HPDE6-E6E7 (cell line): ENCODE data around the gene STARD7.

Experiments
- DNase-seq: peaks from one replicate; pipeline ENCODE4 v3.0.0; 2011; ENCODE audit warnings: missing footprints; ENCODE audit errors: extremely low spot score

The STARD7 gene

GRCh38 chr2:96198921-96199320 is 9.7 kb downstream of the STARD7 start:
- no peak for DNase-seq

GRCh38 chr2:96197546-96198255 is 10.9 kb downstream of the STARD7 start:
- no peak for DNase-seq

- no peak for DNase-seq
Measured at GRCh38 chr2:96195410-96196066, 13.1 kb downstream of the STARD7 start.

- no peak for DNase-seq
Measured at GRCh38 chr2:96191937-96192670, 16.5 kb downstream of the STARD7 start.

GRCh38 chr2:96188821-96189526 is 19.7 kb downstream of the STARD7 start:
- no peak for DNase-seq

GRCh38 chr2:96186562-96186961 is 22.1 kb downstream of the STARD7 start:
- no peak for DNase-seq

GRCh38 chr2:96185516-96185915 is 23.1 kb downstream of the STARD7 start:
- no peak for DNase-seq

GRCh38 chr2:96184989-96185388 is 23.6 kb downstream of the STARD7 start:
- DNase-seq, result no peak

GRCh38 chr2:96184188-96184587 is 24.4 kb downstream of the STARD7 start:
- no peak for DNase-seq

- no peak for DNase-seq
Measured at GRCh38 chr2:96181529-96181928, 27.1 kb downstream of the STARD7 start.

GRCh38 chr2:96180521-96180920 is 28.1 kb downstream of the STARD7 start:
- no peak for DNase-seq

GRCh38 chr2:96180002-96180401 is 28.6 kb downstream of the STARD7 start:
- no peak for DNase-seq

GRCh38 chr2:96176661-96177060 is 32.0 kb downstream of the STARD7 start:
- DNase-seq, result no peak

- DNase-seq, result no peak
Measured at GRCh38 chr2:96175951-96176350, 32.7 kb downstream of the STARD7 start.

GRCh38 chr2:96174251-96175144 is 34.1 kb downstream of the STARD7 start:
- DNase-seq, result peak; percentile 75

- DNase-seq, result no peak
Measured at GRCh38 chr2:96171831-96172230, 36.8 kb downstream of the STARD7 start.

- DNase-seq, result no peak
Measured at GRCh38 chr2:96170626-96171025, 38.0 kb downstream of the STARD7 start.

GRCh38 chr2:96169868-96170507 is 38.6 kb downstream of the STARD7 start:
- no peak for DNase-seq

GRCh38 chr2:96167407-96168013 is 41.1 kb downstream of the STARD7 start:
- DNase-seq, result no peak
